Breast epithelium (tissue), 3 donors: Measurements from ENCODE around the gene AOAH.

Experiments
- POLR2AphosphoS5 ChIP-seq, 3 donors: sonication (generic); formaldehyde crosslinking; IDR thresholded peaks; one replicate each; pipeline ENCODE4 v1.6.1; 2017; ENCODE audit warnings: antibody characterized with exemption in 3 of 3
- TF ChIP-seq, protein P1 (sequence below), 3 donors: fragments of 450-650 bp; IDR thresholded peaks; one replicate each; pipeline ENCODE4 v1.5.1; 2016 to 2017; ENCODE audit warnings: antibody characterized with exemption in 3 of 3, mild to moderate bottlenecking in 3 of 3, moderate library complexity in 3 of 3

DNA sequence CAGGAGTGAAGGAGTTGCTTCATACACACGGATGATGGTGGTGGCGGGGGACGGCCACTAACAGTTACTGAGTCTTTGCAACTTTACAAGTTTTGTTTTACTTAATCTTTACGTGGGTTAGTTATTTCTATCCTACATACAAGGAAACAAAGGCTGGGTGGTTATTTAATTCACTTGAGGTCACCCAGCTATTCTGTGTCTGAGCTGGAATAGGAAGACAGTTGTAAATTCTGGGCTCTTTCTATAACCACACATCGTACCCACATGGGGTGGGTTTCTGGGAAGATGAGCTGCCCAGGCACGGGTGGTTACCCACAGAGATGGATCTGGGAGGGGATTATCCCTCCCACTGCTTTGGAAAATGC lies 196.8 kb downstream of the AOAH start:
- TF ChIP-seq POLR2AphosphoS5 (IDR thresholded peaks at IDR 0.05) = no peak
- TF ChIP-seq, protein P1, sequence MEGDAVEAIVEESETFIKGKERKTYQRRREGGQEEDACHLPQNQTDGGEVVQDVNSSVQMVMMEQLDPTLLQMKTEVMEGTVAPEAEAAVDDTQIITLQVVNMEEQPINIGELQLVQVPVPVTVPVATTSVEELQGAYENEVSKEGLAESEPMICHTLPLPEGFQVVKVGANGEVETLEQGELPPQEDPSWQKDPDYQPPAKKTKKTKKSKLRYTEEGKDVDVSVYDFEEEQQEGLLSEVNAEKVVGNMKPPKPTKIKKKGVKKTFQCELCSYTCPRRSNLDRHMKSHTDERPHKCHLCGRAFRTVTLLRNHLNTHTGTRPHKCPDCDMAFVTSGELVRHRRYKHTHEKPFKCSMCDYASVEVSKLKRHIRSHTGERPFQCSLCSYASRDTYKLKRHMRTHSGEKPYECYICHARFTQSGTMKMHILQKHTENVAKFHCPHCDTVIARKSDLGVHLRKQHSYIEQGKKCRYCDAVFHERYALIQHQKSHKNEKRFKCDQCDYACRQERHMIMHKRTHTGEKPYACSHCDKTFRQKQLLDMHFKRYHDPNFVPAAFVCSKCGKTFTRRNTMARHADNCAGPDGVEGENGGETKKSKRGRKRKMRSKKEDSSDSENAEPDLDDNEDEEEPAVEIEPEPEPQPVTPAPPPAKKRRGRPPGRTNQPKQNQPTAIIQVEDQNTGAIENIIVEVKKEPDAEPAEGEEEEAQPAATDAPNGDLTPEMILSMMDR (IDR thresholded peaks at IDR 0.05) = no peak
